Hair follicular keratinocyte (primary cell): ENCODE measurements around the gene PIRT. TPM values are rescaled to one million over a fixed set of nuclear protein-coding genes. Genes with fewer than 3 reads are reported as not detected.

ENCODE experiments used
- total RNA-seq: library from RNA; depleted of rRNA; stranded (reverse); fragments of >200 nt; gene quantifications from 2 replicates; pipeline ENCODE4 v1.2.3, GENCODE V29; 2015

Gene PIRT
- not detected in 2 replicates for total RNA-seq

GRCh38 chr17:10837921-10838320 lies at the start of gene PIRT:
Gene PIRT (minus strand): TSS chr17:10838087. CDS start chr17:10825645, 12,442 bp downstream.

GRCh38 chr17:10803830-10804475 lies 33.9 kb downstream of the PIRT start, which contains the start of gene TMEM238L:
Gene TMEM238L (minus strand): TSS chr17:10804099. CDS start chr17:10803963, 136 bp downstream.

Other genes with a start within 250 kb of the PIRT start
- 0.23 and 0.34 TPM in 2 replicates for gene MYH3, start 180.8 kb downstream of the PIRT start, total RNA-seq
- gene SCO1, start 140.6 kb downstream of the PIRT start, total RNA-seq: 25.8 and 29.3 TPM in 2 replicates
- gene ADPRM, start 140.5 kb downstream of the PIRT start, total RNA-seq: 7.4 and 11.4 TPM in 2 replicates
- 0.86 and 2.3 TPM in 2 replicates for gene TMEM220, start 108.1 kb downstream of the PIRT start, total RNA-seq
- not detected in 2 replicates for gene TMEM238L, start 34.0 kb downstream of the PIRT start, total RNA-seq